ENCODE data around the gene NPFFR1. TPM values are rescaled to one million over a fixed set of nuclear protein-coding genes. Genes with fewer than 3 reads are reported as not detected.
A peak's percentile ranks its signal among the peaks of the same experiment; 100 is the strongest.

The NPFFR1 gene
- total RNA-seq, 1 experiment from 2014 or later = 4.4 TPM

GRCh38 chr10:70315276-70315675, 31.5 kb upstream of the NPFFR1 start:
- no peak for DNase-seq (ENCODE audit: low spot score)

- DNase-seq (ENCODE audit: low spot score) = no peak
Measured at GRCh38 chr10:70312972-70313371, 29.2 kb upstream of the NPFFR1 start.

GRCh38 chr10:70312249-70312648, 28.4 kb upstream of the NPFFR1 start:
- no peak for DNase-seq (ENCODE audit: low spot score)

GRCh38 chr10:70311698-70312097, 27.9 kb upstream of the NPFFR1 start:
- DNase-seq (ENCODE audit: low spot score) = no peak

GRCh38 chr10:70309661-70310060, 25.9 kb upstream of the NPFFR1 start:
- no peak for DNase-seq (ENCODE audit: low spot score)

GRCh38 chr10:70308121-70309060, 24.6 kb upstream of the NPFFR1 start:
- DNase-seq (ENCODE audit: low spot score) = no peak

GRCh38 chr10:70306886-70307520, 23.2 kb upstream of the NPFFR1 start:
- DNase-seq (ENCODE audit: low spot score) = no peak

- DNase-seq (ENCODE audit: low spot score) = no peak
Measured at GRCh38 chr10:70306181-70306705, 22.4 kb upstream of the NPFFR1 start.

GRCh38 chr10:70303730-70304129, 19.9 kb upstream of the NPFFR1 start:
- DNase-seq (ENCODE audit: low spot score) = no peak

GRCh38 chr10:70302292-70302691, 18.5 kb upstream of the NPFFR1 start:
- DNase-seq (ENCODE audit: low spot score) = no peak

- no peak for DNase-seq (ENCODE audit: low spot score)
Measured at GRCh38 chr10:70300908-70301597, 17.2 kb upstream of the NPFFR1 start.

GRCh38 chr10:70300461-70300860, 16.7 kb upstream of the NPFFR1 start:
- no peak for DNase-seq (ENCODE audit: low spot score)

GRCh38 chr10:70299876-70300275, 16.1 kb upstream of the NPFFR1 start:
- DNase-seq (ENCODE audit: low spot score) = no peak

- DNase-seq (ENCODE audit: low spot score) = no peak
Measured at GRCh38 chr10:70298393-70298792, 14.6 kb upstream of the NPFFR1 start.

GRCh38 chr10:70297224-70297623, 13.4 kb upstream of the NPFFR1 start:
- no peak for DNase-seq (ENCODE audit: low spot score)

GRCh38 chr10:70296406-70296899, 12.6 kb upstream of the NPFFR1 start:
- peak; percentile 83 for DNase-seq (ENCODE audit: low spot score)

GRCh38 chr10:70295926-70296325, 12.1 kb upstream of the NPFFR1 start:
- DNase-seq (ENCODE audit: low spot score) = no peak

- DNase-seq (ENCODE audit: low spot score) = peak; percentile 12
Measured at GRCh38 chr10:70295321-70295720, 11.5 kb upstream of the NPFFR1 start.

GRCh38 chr10:70293169-70293843, 9.5 kb upstream of the NPFFR1 start:
- no peak for DNase-seq (ENCODE audit: low spot score)

GRCh38 chr10:70292004-70292403, 8.2 kb upstream of the NPFFR1 start:
- DNase-seq (ENCODE audit: low spot score) = no peak

GRCh38 chr10:70289739-70290138, 5.9 kb upstream of the NPFFR1 start:
- no peak for DNase-seq (ENCODE audit: low spot score)
